ENCODE data around the gene RAB15. TPM values are rescaled to one million over a fixed set of nuclear protein-coding genes. Genes with fewer than 3 reads are reported as not detected.

RAB15 gene
- total and polyA plus RNA-seq, 9 of the 15 experiments (the other 6 are each of a cell fraction or from before 2014, with no cell fraction given), result 0.09 to 0.30 (median 0.16) TPM; not detected in 2

GRCh38 chr14:64920465-64920864 lies 51.7 kb downstream of the RAB15 start (continued):
- TF ChIP-seq, protein P1, sequence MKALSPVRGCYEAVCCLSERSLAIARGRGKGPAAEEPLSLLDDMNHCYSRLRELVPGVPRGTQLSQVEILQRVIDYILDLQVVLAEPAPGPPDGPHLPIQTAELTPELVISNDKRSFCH (CRISPR knock-in tag; IDR thresholded peaks at IDR 0.05), result no peak
- TF ChIP-seq, protein P1 (tag; IDR thresholded peaks at IDR 0.05), result no peak
- TF ChIP-seq SP2 (IDR thresholded peaks at IDR 0.05; ENCODE audit: extremely low read depth, low read depth, low read length, poor library complexity, severe bottlenecking) (no peak), BMI1 (IDR thresholded peaks at IDR 0.05; ENCODE audit: low read length) (no peak), MED1 (CRISPR knock-in tag; IDR thresholded peaks at IDR 0.05; ENCODE audit: borderline replicate concordance) (no peak)
- TF ChIP-seq, protein P2, sequence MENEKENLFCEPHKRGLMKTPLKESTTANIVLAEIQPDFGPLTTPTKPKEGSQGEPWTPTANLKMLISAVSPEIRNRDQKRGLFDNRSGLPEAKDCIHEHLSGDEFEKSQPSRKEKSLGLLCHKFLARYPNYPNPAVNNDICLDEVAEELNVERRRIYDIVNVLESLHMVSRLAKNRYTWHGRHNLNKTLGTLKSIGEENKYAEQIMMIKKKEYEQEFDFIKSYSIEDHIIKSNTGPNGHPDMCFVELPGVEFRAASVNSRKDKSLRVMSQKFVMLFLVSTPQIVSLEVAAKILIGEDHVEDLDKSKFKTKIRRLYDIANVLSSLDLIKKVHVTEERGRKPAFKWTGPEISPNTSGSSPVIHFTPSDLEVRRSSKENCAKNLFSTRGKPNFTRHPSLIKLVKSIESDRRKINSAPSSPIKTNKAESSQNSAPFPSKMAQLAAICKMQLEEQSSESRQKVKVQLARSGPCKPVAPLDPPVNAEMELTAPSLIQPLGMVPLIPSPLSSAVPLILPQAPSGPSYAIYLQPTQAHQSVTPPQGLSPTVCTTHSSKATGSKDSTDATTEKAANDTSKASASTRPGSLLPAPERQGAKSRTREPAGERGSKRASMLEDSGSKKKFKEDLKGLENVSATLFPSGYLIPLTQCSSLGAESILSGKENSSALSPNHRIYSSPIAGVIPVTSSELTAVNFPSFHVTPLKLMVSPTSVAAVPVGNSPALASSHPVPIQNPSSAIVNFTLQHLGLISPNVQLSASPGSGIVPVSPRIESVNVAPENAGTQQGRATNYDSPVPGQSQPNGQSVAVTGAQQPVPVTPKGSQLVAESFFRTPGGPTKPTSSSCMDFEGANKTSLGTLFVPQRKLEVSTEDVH (IDR thresholded peaks at IDR 0.05; ENCODE audit: low read depth, partially characterized antibody), result no peak

DNA sequence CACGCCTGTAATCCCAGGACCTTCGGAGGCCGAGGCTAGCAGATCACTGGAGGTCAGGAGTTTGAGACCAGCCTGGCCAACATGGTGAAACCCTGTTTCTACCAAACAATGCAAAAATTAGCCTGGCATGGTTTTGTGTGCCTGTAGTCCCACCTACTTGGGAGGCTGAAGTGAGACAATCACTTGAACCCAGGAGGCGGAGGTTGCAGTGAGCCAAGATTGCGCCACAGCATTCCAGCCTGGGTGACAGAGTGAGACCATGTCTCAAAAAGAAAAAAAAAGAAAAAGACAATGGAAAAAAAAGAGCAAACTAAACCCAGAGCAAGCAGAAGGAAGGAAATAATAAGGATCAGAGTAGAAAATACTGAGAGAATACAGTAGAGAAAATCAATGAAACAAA lies 52.5 kb downstream of the RAB15 start:
- TF ChIP-seq ZNF586 (CRISPR knock-in tag; conservative IDR thresholded peaks at IDR 0.05), result no peak
- TF ChIP-seq HCFC1 (IDR thresholded peaks at IDR 0.05; ENCODE audit: low read depth, low read length), result no peak
- TF ChIP-seq HNRNPLL (IDR thresholded peaks at IDR 0.05; ENCODE audit: low read depth, low read length, poor library complexity, severe bottlenecking), result no peak
- TF ChIP-seq, protein P3, sequence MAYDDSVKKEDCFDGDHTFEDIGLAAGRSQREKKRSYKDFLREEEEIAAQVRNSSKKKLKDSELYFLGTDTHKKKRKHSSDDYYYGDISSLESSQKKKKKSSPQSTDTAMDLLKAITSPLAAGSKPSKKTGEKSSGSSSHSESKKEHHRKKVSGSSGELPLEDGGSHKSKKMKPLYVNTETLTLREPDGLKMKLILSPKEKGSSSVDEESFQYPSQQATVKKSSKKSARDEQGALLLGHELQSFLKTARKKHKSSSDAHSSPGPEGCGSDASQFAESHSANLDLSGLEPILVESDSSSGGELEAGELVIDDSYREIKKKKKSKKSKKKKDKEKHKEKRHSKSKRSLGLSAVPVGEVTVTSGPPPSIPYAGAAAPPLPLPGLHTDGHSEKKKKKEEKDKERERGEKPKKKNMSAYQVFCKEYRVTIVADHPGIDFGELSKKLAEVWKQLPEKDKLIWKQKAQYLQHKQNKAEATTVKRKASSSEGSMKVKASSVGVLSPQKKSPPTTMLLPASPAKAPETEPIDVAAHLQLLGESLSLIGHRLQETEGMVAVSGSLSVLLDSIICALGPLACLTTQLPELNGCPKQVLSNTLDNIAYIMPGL (CRISPR knock-in tag; IDR thresholded peaks at IDR 0.05), result no peak
- TF ChIP-seq ZKSCAN8 (CRISPR knock-in tag; IDR thresholded peaks at IDR 0.05), result no peak
- no peak for TF ChIP-seq RFX7 (CRISPR knock-in tag; IDR thresholded peaks at IDR 0.05)
- Histone ChIP-seq H3K9ac (ENCODE audit: insufficient read depth in 1 of 2, low read depth in 2 of 2, low read length in 2 of 2) (no peak overlapping the region), H2AFZ (ENCODE audit: low read depth, low read length) (no peak overlapping the region), H3K4me2 (ENCODE audit: insufficient read depth, low read length) (no peak overlapping the region), H4K20me1 (replicated peaks; ENCODE audit: control insufficient read depth, insufficient read depth, low read length) (no peaks in the 10 kb centered on the region), H3K4me1 (replicated peaks in 1 of 2; ENCODE audit: control insufficient read depth in 2 of 2, insufficient read depth in 2 of 2, low read length in 2 of 2) (no peaks in the 10 kb centered on the region; a peak in 1 of 5 replicates), H3K9me3 (replicated peaks; ENCODE audit: control insufficient read depth, insufficient read depth, low read depth, low read length) (no peaks in the 10 kb centered on the region; the same call in 1 of the 2 replicates), H3K9me1 (ENCODE audit: control insufficient read depth, insufficient read depth, low read length) (no peaks in the 10 kb centered on the region), H3K36me3 (ENCODE audit: control insufficient read depth, insufficient read depth, low read length) (peaks cover 19% of the 10 kb centered on the region; the same call in 2 of the 3 replicates), H3K27ac (ENCODE audit: extremely low read depth, low read depth, low read length) (no peak overlapping the region), H3K27me3 (ENCODE audit: control insufficient read depth in 2 of 2, insufficient read depth in 2 of 2, low read length in 2 of 2) (no peaks in the 10 kb centered on the region), H3K4me3 (no peak overlapping the region), H3K79me2 (ENCODE audit: control insufficient read depth, insufficient read depth, low read length) (peaks cover 26% of the 10 kb centered on the region)
- WGBS (ENCODE audit: insufficient coverage, low coverage, missing lambda C conversion rate), result 87% methylated on average over 4 of the region's 5 CpGs
- intact Hi-C loops (cut with micrococcal nuclease), result no loop called here
- DNase-seq (ENCODE audit: extremely low read depth in 1 of 4, low spot score in 3 of 4), result no peak
- CTCF ChIA-PET (ENCODE audit: low intra/inter-chr PET ratio), result no interaction called here
- ATAC-seq, result no peak
- in situ Hi-C loops (cut with MboI), result no loop called here
- POLR2A ChIA-PET, result no interaction called here
- BruUV-seq (replicated peaks), result no TSS peak
- FAIRE-seq, result no peak
